ENCODE data around the gene SOX15.

The SOX15 gene

DNA sequence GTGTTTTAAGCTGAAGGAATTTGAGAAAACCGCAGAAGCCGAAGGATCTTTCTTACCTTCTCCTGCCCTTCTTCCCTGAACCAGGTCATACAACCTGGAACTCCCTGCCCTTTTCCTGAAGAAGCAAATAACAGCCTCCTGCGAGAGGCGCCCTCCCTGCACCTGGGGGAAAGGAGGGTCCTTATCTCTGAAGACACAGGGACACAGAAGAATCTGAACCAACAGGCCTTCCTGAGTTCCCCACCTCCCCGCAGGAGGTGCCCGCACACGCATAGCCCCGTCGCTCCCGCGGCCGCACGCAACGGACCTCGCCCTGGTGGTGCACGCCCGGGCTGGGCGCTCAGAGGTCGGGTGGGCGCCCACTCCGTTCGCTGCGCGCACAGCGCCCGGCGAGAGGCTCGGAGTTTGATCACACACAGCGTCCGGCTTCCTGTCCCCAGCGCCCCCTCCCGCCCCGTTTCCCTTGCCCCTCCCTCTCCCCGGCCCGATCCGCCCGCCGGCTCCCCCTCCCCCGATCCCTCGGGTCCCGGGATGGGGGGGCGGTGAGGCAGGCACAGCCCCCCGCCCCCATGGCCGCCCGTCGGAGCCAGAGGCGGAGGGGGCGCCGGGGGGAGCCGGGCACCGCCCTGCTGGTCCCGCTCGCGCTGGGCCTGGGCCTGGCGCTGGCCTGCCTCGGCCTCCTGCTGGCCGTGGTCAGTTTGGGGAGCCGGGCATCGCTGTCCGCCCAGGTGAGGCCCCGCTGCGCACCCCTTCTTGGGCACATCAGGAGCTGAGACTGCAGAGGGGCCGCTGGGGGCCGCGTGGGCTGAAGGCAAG lies 41.1 kb downstream of the SOX15 start, which contains the start of gene TNFSF12:
TNFSF12 (plus strand) TSS at position 474 of the 816 bp plus-strand sequence; CDS start at position 570, 96 bp downstream.
- H3K4me3 ChIP-seq (ENCODE audit: low read length): peak within 1 kb of the TSS; percentile 51
- no peak for DNase-seq (ENCODE audit: low read depth)
- TF ChIP-seq, protein P1, sequence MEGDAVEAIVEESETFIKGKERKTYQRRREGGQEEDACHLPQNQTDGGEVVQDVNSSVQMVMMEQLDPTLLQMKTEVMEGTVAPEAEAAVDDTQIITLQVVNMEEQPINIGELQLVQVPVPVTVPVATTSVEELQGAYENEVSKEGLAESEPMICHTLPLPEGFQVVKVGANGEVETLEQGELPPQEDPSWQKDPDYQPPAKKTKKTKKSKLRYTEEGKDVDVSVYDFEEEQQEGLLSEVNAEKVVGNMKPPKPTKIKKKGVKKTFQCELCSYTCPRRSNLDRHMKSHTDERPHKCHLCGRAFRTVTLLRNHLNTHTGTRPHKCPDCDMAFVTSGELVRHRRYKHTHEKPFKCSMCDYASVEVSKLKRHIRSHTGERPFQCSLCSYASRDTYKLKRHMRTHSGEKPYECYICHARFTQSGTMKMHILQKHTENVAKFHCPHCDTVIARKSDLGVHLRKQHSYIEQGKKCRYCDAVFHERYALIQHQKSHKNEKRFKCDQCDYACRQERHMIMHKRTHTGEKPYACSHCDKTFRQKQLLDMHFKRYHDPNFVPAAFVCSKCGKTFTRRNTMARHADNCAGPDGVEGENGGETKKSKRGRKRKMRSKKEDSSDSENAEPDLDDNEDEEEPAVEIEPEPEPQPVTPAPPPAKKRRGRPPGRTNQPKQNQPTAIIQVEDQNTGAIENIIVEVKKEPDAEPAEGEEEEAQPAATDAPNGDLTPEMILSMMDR (conservative IDR thresholded peaks at IDR 0.05; ENCODE audit: low read depth, low read length): peak; percentile 6

GRCh38 chr17:7544911-7545310 lies 45.0 kb downstream of the SOX15 start:
- DNase-seq (ENCODE audit: low read depth): no peak
- no peak overlapping the region for H3K4me3 ChIP-seq (ENCODE audit: low read length)
- TF ChIP-seq, protein P1 (conservative IDR thresholded peaks at IDR 0.05; ENCODE audit: low read depth, low read length): no peak

- DNase-seq (ENCODE audit: low read depth): no peak
- TF ChIP-seq, protein P1 (conservative IDR thresholded peaks at IDR 0.05; ENCODE audit: low read depth, low read length): no peak
- H3K4me3 ChIP-seq (ENCODE audit: low read length): no peak overlapping the region
These were observed 48.7 kb downstream of the SOX15 start for GRCh38 chr17:7541074-7541621.

GRCh38 chr17:7538891-7539545 lies 50.9 kb downstream of the SOX15 start:
- TF ChIP-seq, protein P1 (conservative IDR thresholded peaks at IDR 0.05; ENCODE audit: low read depth, low read length): no peak
- H3K4me3 ChIP-seq (ENCODE audit: low read length): no peak overlapping the region
- no peak for DNase-seq (ENCODE audit: low read depth)

Data from retinal pigment epithelial cell (primary cell).